ENCODE data around the gene FGD2. TPM values are rescaled to one million over a fixed set of nuclear protein-coding genes. Genes with fewer than 3 reads are reported as not detected.

Gene FGD2
- total and polyA plus RNA-seq, 2 of the 4 experiments (the other 2 are of a cell fraction): 0.07 TPM; not detected in 1

- H3K27me3 ChIP-seq (ENCODE audit: control insufficient read depth, insufficient read depth, low read length): no peaks in the 10 kb centered on the region
- H3K4me1 ChIP-seq (ENCODE audit: control insufficient read depth, insufficient read depth, low read length): no peaks in the 10 kb centered on the region; the same call in 1 of the 2 replicates
- H4K91ac ChIP-seq (ENCODE audit: insufficient read depth, low read depth, low read length): no peak overlapping the region
- H3K9me3 ChIP-seq (ENCODE audit: control insufficient read depth, insufficient read depth, low read length): no peaks in the 10 kb centered on the region
- no peak overlapping the region for H3K9ac ChIP-seq (ENCODE audit: low read depth, low read length)
- CTCF ChIA-PET: interaction anchor here (0.5 to 3.9 kb wide), 5 partner anchors 130 to 254 kb away, joined by 3 to 28 read pairs (median 4); no protein-coding TSS in a partner anchor
- H3K23ac ChIP-seq (ENCODE audit: low read depth, low read length): no peak overlapping the region
- no peak for TF ChIP-seq BHLHE40 (IDR thresholded peaks at IDR 0.05; ENCODE audit: low read depth, low read length)
- no peak overlapping the region for H3K14ac ChIP-seq (replicated peaks; ENCODE audit: low read depth, low read length)
- dilution Hi-C loops (cut with HindIII; ENCODE audit: low sequenced_read_pairs, unreplicated experiment): no loop called here
- no peak overlapping the region for H4K5ac ChIP-seq (ENCODE audit: low read depth, low read length)
- no peak overlapping the region for H3K4ac ChIP-seq (ENCODE audit: low read depth, low read length)
- H3K18ac ChIP-seq (ENCODE audit: low read depth, low read length): no peak overlapping the region
- no TSS peak for BruUV-seq (replicated peaks)
- no peaks in the 10 kb centered on the region for H3K9me1 ChIP-seq (ENCODE audit: insufficient read depth, low read length)
- H2BK5ac ChIP-seq (ENCODE audit: low read depth, low read length, poor library complexity, severe bottlenecking): no peak overlapping the region
- no peak overlapping the region for H3K56ac ChIP-seq (ENCODE audit: extremely low read depth, insufficient read depth, low read length)
- intact Hi-C loops (cut with micrococcal nuclease): no loop called here
- no peak overlapping the region for H3K4me3 ChIP-seq (ENCODE audit: insufficient read depth, low read depth, low read length)
- POLR2A ChIA-PET (ENCODE audit: unreplicated experiment): no interaction called here
- no peaks in the 10 kb centered on the region for H4K20me1 ChIP-seq (ENCODE audit: insufficient read depth, low read length)
- no peak overlapping the region for H2AK5ac ChIP-seq (ENCODE audit: low read depth, low read length)
- no peak overlapping the region for H2BK20ac ChIP-seq (ENCODE audit: low read depth, low read length)
- no peaks in the 10 kb centered on the region for H3K36me3 ChIP-seq (ENCODE audit: control insufficient read depth, insufficient read depth, low read length)
- H3K4me2 ChIP-seq (ENCODE audit: low read depth, low read length): no peak overlapping the region
- ATAC-seq (ENCODE audit: low read depth) (no peak), DNase-seq (no peak)
- H2AFZ ChIP-seq (replicated peaks; ENCODE audit: low read length, poor library complexity): no peak overlapping the region
- WGBS, 2 experiments (ENCODE audit: extremely low coverage in 2 of 2, insufficient read length in 1 of 2): 37% methylated on average over 4 of the region's 12 CpGs; no CpG with 5 or more reads in 1 of the 2 experiments
- H2BK15ac ChIP-seq (ENCODE audit: low read depth, low read length): no peak overlapping the region
- H2AK9ac ChIP-seq (replicated peaks; ENCODE audit: low read depth, low read length, poor library complexity): no peak overlapping the region
- H3K27ac ChIP-seq (ENCODE audit: insufficient read depth, low read length): no peak overlapping the region
- H4K8ac ChIP-seq (ENCODE audit: low read depth in 2 of 2, low read length in 2 of 2): no peak overlapping the region
- in situ Hi-C loops (cut with MboI; ENCODE audit: low sequenced_read_pairs): loop anchor here (5.0 kb wide), 1 partner anchor 192 kb away; no protein-coding TSS in a partner anchor
- H3K79me1 ChIP-seq (ENCODE audit: low read depth in 1 of 2, low read length in 2 of 2): no peaks in the 10 kb centered on the region
- no peak overlapping the region for H2BK120ac ChIP-seq (ENCODE audit: low read depth, low read length)
These were observed 14.9 kb downstream of the FGD2 start for GRCh38 chr6:37020381-37020780.
